ENCODE data around the gene C7. TPM values are rescaled to one million over a fixed set of nuclear protein-coding genes. Genes with fewer than 3 reads are reported as not detected.

The C7 gene
- total RNA-seq, 4 donors from 2014 or later = 87.0 to 239 (median 104) TPM

- WGBS, 2 donors = 86 to 93% methylated on average over 1 of the region's 1 CpG
- no peaks in the 10 kb centered on the region for H3K27me3 ChIP-seq
- no peak overlapping the region for H3K27ac ChIP-seq
- no peak for DNase-seq (ENCODE audit: low spot score in 2 of 2)
- TF ChIP-seq CTCF (IDR thresholded peaks at IDR 0.05) = no peak
- no peaks in the 10 kb centered on the region for H3K4me1 ChIP-seq
- H3K9me3 ChIP-seq = peaks cover 0 to 16% (median 4%) of the 10 kb centered on the region in 4 donors
- peaks cover 0 to 19% (median 0%) of the 10 kb centered on the region in 3 donors for H3K36me3 ChIP-seq
- H3K4me3 ChIP-seq = no peak overlapping the region
Observed at GRCh38 chr5:40960037-40960436, 50.7 kb downstream of the C7 start.

- peaks cover 0 to 23% (median 4%) of the 10 kb centered on the region in 4 donors for H3K9me3 ChIP-seq
- no peak overlapping the region for H3K4me3 ChIP-seq
- no peak for TF ChIP-seq CTCF (IDR thresholded peaks at IDR 0.05)
- TF ChIP-seq POLR2A (IDR thresholded peaks at IDR 0.05) = no peak
- no peak for TF ChIP-seq EP300 (IDR thresholded peaks at IDR 0.05)
- H3K36me3 ChIP-seq = peaks cover 0 to 25% (median 0%) of the 10 kb centered on the region in 3 donors
- DNase-seq (ENCODE audit: low spot score in 2 of 2) = no peak
- 70 to 77% methylated on average over 4 of the region's 4 CpGs for WGBS, 2 donors
- H3K27me3 ChIP-seq = no peaks in the 10 kb centered on the region
- no peak overlapping the region for H3K27ac ChIP-seq
- no peaks in the 10 kb centered on the region for H3K4me1 ChIP-seq
Observed at GRCh38 chr5:40962207-40962955, 53.1 kb downstream of the C7 start.

GRCh38 chr5:40972434-40972833, 63.1 kb downstream of the C7 start:
- 93 to 94% methylated on average over 2 of the region's 2 CpGs for WGBS, 2 donors

GRCh38 chr5:40973364-40974004, 64.2 kb downstream of the C7 start:
- no peak for DNase-seq (ENCODE audit: low spot score in 2 of 2)
- H3K27ac ChIP-seq = no peak overlapping the region
- TF ChIP-seq EP300 (IDR thresholded peaks at IDR 0.05) = no peak
- TF ChIP-seq POLR2A (IDR thresholded peaks at IDR 0.05) = no peak
- no peak for TF ChIP-seq CTCF (IDR thresholded peaks at IDR 0.05)
- no peaks in the 10 kb centered on the region for H3K9me3 ChIP-seq
- no peaks in the 10 kb centered on the region for H3K36me3 ChIP-seq
- H3K4me3 ChIP-seq = no peak overlapping the region
- no peaks in the 10 kb centered on the region for H3K27me3 ChIP-seq
- 70 to 73% methylated on average over 3 of the region's 3 CpGs for WGBS, 2 donors
- H3K4me1 ChIP-seq = no peaks in the 10 kb centered on the region

More at GRCh38 chr5:40972434-40972833, 63.1 kb downstream of the C7 start:
- H3K9me3 ChIP-seq = peaks cover 0 to 9% (median 0%) of the 10 kb centered on the region in 4 donors
- no peak overlapping the region for H3K27ac ChIP-seq
- peaks cover 0 to 2% (median 0%) of the 10 kb centered on the region in 3 donors for H3K36me3 ChIP-seq
- no peak overlapping the region for H3K4me3 ChIP-seq
- H3K27me3 ChIP-seq = no peaks in the 10 kb centered on the region
- no peak for DNase-seq (ENCODE audit: low spot score in 2 of 2)
- TF ChIP-seq CTCF (IDR thresholded peaks at IDR 0.05) (no peak), POLR2A (IDR thresholded peaks at IDR 0.05) (no peak), EP300 (IDR thresholded peaks at IDR 0.05) (no peak)
- H3K4me1 ChIP-seq = no peaks in the 10 kb centered on the region

- no peaks in the 10 kb centered on the region for H3K27me3 ChIP-seq
- no peaks in the 10 kb centered on the region for H3K4me1 ChIP-seq
- DNase-seq (ENCODE audit: low spot score in 2 of 2) = no peak
- no peak overlapping the region for H3K27ac ChIP-seq
- H3K4me3 ChIP-seq = no peak overlapping the region
- TF ChIP-seq POLR2A (IDR thresholded peaks at IDR 0.05) = no peak
- TF ChIP-seq EP300 (IDR thresholded peaks at IDR 0.05) = no peak
- TF ChIP-seq CTCF (IDR thresholded peaks at IDR 0.05) = no peak
- no peaks in the 10 kb centered on the region for H3K36me3 ChIP-seq
- no peaks in the 10 kb centered on the region for H3K9me3 ChIP-seq
- 62 to 78% methylated on average over 3 of the region's 3 CpGs for WGBS, 2 donors
Observed at GRCh38 chr5:40976041-40976440, 66.7 kb downstream of the C7 start.

All from tibial nerve (tissue), 4 donors.